Liver (tissue), 3 donors: ENCODE data around the gene HAAO.

ENCODE experiments used
- CTCF ChIP-seq: fragments of 150-350 bp; IDR thresholded peaks from 2 replicates; pipeline ENCODE4 v1.5.1; 2017; ENCODE audit warnings: improper control_type of control experiment, low read depth, low read length; ENCODE audit not compliant: missing input control
- EGR1 ChIP-seq, 2 donors: IDR thresholded peaks; 2 replicates each; pipeline ENCODE4 v1.6.1; 2016 to 2018; ENCODE audit warnings: antibody characterized with exemption in 2 of 2, low read depth in 2 of 2
- FOXA1 ChIP-seq: IDR thresholded peaks from 2 replicates; pipeline ENCODE4 v1.6.1; 2016; ENCODE audit warnings: antibody characterized with exemption
- HNF4A ChIP-seq, 2 donors: conservative IDR thresholded peaks; 2 replicates each; pipeline ENCODE4 v1.6.1; 2016; ENCODE audit warnings: antibody characterized with exemption in 2 of 2, mild to moderate bottlenecking in 2 of 2
- JUND ChIP-seq, 2 donors: IDR thresholded peaks; 2 replicates each; pipeline ENCODE4 v1.6.1; 2016; ENCODE audit warnings: antibody characterized with exemption in 2 of 2
- MAX ChIP-seq: IDR thresholded peaks from 2 replicates; pipeline ENCODE4 v1.6.1; 2016; ENCODE audit warnings: antibody characterized with exemption
- RAD21 ChIP-seq, 2 donors: IDR thresholded peaks; 2 replicates each; pipeline ENCODE4 v1.6.1; 2016; ENCODE audit warnings: antibody characterized with exemption in 2 of 2, mild to moderate bottlenecking in 2 of 2
- REST ChIP-seq: IDR thresholded peaks from 2 replicates; pipeline ENCODE4 v1.6.1; 2016; ENCODE audit warnings: antibody characterized with exemption, mild to moderate bottlenecking
- YY1 ChIP-seq: IDR thresholded peaks from 2 replicates; pipeline ENCODE4 v1.6.1; 2016; ENCODE audit warnings: antibody characterized with exemption, mild to moderate bottlenecking
- ZBTB33 ChIP-seq: IDR thresholded peaks from 2 replicates; pipeline ENCODE4 v1.6.1; 2016; ENCODE audit warnings: antibody characterized with exemption
- donor health status: healthy.
- donor health status: healthy.

- TF ChIP-seq CTCF (no peak), YY1 (no peak), HNF4A (conservative IDR thresholded peaks at IDR 0.05) (no peak), MAX (no peak), FOXA1 (no peak), ZBTB33 (no peak), REST (no peak), JUND (IDR thresholded peaks at IDR 0.05) (no peak), RAD21 (IDR thresholded peaks at IDR 0.05) (no peak), EGR1 (IDR thresholded peaks at IDR 0.05; ENCODE audit: low read depth in 2 of 2) (no peak)
These were observed 34.2 kb downstream of the HAAO start for GRCh38 chr2:42757981-42758740.
